ENCODE measurements around the gene WNT9A.

GRCh38 chr1:227908359-227908758 lies 39.4 kb downstream of the WNT9A start:
- TF ChIP-seq REST (IDR thresholded peaks at IDR 0.05; ENCODE audit: insufficient read depth in 1 of 2, low read depth in 2 of 2, low read length in 2 of 2) (no peak), POLR2AphosphoS5 (IDR thresholded peaks at IDR 0.05; ENCODE audit: low read depth, low read length) (no peak)

Measured in PFSK-1 (cell line).